ENCODE data around the gene ARHGAP29.

ARHGAP29 gene

DNA sequence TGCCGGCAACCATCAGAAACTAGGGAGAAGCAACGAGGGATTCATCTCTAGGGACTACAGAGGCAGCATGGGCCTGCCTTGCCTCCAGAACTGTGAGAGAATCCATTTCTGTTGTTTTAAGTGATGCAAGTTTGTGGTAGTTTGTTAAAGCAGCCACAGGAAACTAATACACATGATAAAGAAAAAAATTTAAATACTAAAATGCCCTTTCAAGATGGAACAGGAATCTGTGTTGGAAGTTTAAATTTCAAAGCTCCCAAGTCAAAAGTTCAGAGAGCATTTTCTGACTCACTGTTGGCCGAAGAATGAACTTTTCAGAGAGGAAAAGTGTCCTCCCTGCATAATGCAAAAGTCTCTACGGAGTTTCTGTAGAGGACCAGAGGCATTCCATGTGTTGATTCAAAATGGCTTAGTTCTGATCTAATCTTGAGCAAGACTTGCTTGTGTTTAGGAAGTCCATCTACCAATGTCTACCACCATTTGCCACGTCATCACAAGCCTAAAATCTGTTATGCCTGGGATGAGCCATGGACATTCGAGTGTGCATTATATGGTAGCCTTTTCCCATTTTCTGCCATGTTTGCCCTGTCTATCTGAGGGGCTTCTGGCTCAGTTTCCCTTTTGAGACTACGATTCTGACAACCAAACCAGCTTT lies 22.4 kb upstream of the ARHGAP29 start:
- DNase-seq: no peak

DNA sequence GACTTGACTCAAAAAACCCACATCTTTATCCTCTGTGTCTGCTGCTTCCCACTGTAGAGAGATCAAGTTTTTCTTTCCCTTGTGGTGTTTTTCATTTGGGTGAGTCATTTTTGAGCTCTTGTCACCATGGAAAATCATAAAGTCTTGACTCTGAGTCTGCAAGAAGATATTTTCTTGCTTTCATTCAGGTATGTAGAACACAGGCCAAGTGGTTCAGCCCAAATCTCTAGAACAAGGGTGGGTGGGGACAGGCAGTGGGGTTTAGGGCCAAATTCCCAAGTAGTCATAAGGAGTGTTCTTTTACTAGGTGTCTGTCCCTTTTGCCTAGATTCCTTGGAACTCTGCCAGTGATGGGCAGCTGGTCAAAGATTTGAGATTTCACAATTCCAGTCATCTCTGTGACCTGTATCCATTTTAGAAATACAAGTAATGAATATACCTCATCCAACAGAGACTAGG lies 21.5 kb upstream of the ARHGAP29 start:
- no peak for DNase-seq

DNA sequence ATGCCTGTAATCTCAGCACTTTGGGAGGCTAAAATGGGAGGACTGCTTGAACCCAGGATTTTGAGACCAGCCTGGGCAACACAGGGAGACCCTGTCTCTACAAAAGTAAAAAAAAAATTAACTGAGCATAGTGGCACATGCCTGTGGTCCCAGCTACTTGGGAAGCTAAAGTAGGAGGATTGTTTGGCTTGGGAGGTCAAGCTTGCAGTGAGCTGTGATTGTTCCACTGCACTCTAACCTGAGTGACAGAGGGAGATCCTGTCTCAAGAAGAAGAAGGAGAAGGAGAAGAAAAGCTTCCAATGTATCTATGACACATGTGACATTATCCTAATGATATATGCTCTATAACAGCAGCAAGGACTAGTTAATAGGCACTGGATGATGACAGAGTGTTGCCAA lies 20.1 kb upstream of the ARHGAP29 start:
- no peak for DNase-seq

DNA sequence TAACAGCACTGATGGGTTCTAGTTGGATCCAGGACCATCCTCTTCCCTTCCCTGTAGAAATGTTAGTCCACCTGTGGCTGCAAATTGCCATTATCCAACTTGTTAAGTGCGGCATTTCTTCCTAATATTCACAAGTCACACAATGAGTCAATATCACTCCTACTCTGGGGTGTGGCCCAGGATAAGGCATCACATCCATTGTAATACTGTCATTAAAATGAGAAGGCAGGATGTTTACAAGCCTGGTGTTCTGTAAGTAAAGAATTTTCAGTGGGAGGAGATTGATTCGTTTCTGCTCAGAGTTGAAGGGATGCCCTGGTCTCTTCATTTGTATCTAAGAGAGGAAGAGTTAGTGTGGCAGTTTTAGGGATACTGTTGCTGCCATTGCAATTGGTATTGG lies 18.1 kb upstream of the ARHGAP29 start:
- DNase-seq: no peak

DNA sequence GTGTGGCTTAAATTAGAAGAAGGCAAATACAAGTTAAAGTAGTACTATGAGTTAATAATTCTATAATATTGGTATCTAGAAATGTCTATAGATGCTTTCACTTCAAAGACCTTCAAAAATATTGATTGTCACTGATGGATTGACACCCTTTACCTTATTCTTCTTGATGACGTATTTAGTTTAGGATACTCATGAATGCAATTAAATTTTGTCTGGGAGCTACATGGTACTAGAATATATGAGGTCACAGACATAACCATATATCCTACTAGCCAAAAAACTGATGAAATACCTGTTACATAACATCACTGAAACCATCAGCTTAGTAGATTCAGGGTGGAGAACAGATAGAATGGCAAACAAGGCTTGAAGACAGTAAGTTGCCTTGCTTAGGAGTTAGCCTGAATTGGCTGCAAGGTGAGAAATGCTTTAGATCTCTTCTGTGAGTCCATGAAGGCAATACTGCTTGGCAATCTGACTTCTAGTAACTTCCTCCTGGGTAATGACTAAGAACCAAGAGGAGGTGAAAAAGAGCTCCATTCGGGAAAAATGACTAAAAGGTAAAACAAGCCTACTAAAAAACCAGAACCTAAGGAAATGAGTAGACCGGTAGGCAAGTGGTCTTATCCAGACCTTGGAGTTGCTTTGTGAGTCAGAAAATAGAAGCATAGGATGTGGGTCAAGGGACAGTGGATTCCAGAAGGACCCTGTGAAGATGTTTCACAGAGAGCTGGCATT lies 16.9 kb upstream of the ARHGAP29 start:
- DNase-seq: no peak

DNA sequence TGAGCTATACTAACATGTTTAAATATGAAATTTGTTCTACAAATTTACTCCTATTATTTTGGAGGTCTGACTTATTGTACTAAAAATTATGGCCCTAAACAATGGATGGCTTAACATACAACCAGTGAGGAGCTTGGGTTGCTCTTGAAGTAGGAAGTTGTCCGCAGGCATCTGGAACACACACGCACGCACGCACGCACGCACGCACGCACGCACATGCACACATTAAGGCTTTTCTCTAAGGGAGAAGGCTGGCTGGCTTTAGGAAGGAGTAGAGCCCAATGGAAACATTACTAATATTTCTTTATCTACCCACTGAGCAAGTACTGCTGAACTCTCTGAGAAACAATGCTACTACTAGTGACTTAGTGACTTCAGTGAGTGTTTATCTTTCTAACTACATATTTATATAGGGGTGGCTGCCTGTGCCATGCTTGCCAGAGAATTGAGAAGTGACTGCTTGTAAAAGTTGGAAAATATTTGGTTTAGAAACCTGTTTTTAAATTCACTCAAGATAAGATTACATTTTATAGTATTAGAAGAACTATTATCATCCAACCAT lies 16.2 kb upstream of the ARHGAP29 start:
- DNase-seq: no peak

DNA sequence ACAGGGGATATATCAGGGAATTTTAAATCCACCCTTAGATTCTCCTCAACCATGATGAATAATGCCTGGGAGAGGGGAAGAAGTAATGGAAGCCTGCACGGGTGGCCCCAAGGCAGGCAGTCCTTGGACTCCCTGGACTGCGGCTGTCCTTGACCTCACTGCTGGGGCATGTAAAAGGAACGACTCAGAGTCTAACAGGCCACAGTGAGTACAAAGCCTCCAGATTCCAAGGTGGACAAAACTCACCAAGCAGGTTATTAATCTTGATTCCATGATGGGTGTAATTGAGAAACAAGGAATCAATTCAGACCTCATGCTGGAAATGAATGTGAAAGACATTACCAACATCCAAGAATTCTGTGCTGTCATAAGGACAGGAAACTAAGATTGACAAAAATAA lies 13.0 kb upstream of the ARHGAP29 start:
- no peak for DNase-seq

DNA sequence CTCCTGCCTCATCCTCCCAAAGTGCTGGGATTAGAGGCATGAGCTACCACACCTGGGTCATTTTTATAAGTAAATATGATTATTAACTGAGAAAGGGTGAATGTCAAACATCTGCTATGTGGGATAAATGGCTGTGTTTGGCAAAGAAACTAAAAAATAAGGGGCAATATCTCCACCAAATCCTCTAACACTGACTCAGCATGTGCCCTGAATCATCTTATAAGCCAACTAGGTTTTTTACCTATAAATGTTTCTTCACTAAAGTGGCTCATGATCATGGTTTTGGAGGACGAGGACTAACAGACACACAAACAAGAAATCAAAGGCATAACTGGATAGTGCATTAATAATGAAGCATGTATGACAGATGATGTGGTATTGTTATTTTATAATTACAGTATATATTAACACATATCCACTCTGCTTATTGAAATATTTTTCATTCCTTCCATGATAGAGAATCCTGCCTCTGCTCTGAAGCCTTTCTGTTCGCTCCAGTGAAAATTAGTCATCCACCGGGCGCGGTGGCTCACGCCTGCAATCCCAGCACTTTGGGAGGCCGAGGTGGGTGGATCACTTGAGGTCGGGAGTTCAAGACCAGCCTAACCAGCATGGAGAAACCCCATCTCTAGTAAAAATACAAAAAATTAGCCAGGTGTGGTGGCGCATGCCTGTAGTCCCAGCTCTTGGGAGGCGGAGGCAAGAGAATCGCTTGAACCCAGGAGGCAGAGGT lies 11.7 kb upstream of the ARHGAP29 start:
- no peak for DNase-seq

DNA sequence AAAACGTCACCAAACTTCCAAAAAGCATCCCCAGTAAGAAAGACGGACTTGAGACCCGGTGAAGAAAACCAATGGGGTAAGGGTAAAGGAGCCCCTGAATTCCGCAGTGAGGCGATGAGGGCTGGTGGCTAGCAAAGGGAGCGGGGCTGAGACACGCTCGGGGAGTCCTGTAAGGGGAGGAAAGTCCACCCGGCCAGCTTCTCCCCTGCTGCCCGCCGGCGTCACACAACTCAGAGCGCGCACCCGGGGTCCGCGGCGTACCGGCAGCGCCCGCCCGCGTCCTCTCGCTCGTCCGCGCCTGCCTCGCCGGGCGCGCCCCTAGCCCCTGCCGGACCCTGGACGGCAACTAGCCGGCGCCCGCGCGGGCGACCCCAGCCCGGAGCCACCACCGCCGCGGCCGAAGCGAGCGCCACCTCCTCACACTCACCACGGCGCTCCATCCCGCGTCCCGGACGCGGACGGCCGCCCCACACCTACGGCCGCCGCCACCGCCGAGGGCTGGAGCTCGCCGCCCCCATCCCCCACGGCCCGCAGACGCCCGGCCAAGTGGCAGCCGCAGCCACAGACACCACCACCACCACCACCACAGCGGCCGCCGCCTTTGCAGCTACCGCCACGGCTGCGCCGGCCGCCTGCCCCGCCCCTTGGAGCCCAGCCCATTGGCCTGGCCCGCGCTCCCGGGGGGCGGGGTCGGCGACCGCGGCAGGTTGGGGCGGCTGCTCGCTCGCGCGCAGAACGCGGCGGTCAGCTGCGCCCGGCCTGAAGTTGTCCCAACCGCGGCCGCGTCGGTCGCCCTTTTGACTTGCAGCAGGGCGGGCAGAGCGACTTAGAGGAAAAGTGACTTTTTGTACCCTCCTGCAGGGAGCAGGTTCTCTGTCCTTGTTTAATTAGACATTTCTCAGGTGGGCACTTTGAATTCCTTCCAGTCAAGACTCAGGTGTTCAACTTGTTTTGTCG lies 10.0 kb upstream of the ARHGAP29 start:
- DNase-seq: no peak

DNA sequence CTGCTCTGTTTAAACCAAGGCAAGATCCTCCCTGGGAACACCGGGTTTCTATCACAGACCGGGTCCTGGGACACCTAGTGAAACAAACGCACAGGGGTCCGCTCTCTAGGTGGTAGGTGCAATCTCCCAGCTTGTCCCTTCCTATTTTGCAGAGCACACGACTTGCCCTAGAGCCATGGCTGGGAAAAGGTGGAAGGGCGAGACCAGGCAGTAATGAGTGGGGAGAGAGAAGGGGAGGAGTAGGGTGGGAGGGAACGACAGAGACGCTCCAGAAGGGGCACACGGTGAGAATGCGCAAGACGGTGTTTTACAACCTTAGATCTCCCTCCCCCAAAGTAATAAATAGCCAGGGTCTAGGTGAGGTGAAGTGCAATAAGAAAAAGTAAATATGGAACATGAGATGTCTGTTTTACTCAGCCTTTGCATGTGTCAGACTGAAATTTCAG lies 9.3 kb upstream of the ARHGAP29 start:
- DNase-seq: no peak

DNA sequence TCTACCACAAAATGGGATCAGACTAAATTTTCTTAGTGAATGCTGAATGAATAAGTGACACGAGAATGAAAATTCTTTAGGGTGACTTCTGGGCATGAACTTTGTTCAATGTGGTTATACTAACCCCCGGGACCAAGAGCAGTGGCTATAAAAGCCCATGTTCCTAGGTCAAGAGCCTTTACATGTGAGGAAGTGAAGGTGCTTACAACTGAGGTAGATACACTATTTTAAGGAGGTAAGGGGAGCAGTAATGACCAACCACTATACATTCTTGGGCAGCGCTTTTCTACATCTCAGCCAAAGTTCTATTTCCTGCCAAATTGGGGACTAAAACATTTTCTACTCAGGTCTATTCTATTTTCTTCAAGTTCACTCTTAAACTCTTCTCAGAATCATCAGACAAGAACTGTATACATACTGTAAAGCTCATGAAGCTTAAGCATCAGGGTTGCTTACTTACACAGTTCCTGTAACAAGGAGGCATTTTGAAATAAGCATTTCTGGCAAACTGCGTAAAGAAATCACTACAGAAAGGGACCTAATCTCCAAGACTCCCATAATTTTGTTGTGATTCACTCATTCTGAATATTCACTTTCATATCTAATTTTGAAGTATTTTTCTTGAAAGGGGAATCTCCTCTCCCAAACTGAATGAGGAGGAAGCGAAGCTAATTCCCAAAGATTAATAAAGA lies 8.5 kb upstream of the ARHGAP29 start:
- no peak for DNase-seq

DNA sequence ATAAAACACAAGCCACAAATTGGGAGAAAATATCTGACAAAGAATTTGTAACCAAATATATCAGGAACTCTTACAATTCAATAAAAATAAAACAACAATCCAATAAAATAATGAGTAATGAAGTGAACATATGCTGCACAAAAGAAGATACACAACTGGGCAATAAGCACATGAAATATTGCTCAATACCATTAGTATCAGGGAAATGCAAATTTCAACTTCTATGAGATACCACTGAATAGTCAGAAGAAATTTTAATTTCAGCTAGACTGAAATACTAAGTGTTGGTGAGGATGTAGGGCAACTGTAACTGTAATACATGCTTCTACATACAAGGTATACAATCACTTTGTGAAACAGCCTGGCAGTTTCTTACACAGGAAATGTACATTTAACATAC lies 7.4 kb upstream of the ARHGAP29 start:
- DNase-seq: no peak

DNA sequence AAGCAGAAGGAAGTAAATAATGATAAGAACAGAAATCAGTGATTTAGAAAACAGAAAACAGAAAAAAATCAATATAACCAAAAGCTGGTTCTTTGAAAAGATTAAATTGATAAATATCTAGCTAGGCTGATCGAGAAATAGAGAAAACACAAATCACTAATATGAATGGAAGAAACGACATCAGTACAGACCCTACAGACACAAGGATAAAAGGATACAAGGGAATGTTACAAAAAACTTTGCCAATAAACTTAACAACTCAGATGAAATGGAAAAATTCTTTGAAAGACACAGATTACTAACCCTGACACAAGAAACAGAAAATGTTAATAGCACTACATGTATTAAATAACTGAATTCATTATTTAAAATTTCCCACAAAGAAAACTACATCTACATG lies 6.3 kb upstream of the ARHGAP29 start:
- DNase-seq: no peak

DNA sequence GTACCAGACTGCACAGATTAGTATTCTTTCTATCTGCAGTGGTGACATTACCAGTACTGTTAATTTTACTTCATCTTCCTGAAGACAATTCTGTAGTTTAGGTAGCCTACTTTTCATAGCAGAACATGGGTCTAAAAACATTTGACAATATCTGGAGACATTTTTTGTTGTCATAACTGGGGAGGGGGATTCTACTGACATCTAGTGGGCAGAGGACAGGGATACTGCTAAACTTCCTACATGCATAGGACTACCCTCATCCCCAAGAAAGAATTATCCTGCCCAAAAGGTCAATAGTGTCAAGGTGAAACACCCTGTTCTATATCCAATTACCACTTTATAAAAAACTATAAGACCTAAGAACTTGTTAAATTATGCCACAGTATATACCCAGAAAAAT lies 3.4 kb upstream of the ARHGAP29 start:
- DNase-seq: no peak

DNA sequence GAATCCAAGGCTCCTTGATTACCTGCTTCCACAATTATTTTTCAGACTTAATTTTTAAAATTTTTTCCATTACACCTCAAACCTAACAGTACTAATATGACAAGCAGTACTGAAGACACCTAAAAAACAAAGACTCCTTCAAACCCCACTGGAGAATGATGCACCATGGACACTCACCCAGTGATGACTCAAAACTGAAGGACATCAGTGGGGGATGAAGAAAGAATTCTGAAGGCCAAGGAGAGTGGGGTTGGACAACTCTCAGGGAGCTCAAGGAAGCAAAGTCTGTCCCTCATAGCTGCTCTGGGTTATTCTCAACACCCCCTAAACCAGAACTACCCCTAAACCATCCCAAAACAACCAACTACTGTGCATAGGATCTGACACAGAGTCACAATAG lies 2.4 kb upstream of the ARHGAP29 start:
- DNase-seq: no peak

DNA sequence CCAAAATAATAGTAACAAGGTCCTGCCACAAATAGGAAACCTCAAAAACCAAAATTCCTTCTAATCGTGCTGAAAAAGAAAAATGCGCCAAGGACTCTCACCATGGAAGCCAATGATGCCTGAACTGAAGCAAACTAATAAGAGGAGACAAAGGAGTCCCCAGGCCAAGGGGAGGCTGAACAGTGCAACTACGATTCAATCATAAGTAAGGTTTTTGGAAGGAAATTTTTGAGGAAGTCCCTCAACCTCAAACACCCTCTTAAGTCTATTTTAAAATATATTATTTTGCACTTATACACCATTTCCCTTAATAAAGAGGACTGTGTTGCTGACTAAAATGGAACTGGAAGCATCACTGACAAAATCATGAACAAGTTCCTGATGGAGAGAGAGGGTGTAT lies 1.7 kb upstream of the ARHGAP29 start:
- DNase-seq: no peak

DNA sequence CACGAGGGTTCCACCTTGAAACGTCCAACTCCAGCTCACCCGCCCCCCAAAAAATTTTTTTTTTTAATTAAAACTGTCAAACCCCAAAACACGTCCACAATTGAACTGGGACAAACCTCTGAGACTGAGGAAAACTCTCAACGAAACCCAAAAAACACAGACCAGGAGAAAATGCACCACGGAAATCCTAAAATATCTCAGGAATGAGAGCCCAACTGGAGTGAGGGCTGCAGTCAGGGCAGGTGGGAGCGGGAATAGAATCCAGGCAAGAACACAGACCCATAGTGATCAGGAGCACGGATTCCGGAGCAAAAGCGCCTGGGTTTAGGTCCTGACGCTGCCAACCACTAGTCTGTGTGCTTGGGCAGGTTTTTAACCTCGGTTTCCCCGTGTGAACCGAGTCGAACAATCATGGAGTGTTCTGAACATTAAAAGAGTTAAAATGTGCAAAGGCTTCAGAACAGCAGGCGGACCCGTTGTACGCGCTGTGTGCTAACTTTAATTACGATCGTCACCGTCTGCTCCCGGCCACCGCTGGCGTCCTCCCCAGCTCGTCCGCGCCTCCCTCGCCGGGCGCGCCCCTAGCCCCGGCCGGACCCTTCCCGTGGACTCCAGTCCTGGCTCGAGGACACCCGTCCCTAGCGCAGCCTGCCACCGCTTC lies 624 bp downstream of the ARHGAP29 start:
- no peak for DNase-seq

DNA sequence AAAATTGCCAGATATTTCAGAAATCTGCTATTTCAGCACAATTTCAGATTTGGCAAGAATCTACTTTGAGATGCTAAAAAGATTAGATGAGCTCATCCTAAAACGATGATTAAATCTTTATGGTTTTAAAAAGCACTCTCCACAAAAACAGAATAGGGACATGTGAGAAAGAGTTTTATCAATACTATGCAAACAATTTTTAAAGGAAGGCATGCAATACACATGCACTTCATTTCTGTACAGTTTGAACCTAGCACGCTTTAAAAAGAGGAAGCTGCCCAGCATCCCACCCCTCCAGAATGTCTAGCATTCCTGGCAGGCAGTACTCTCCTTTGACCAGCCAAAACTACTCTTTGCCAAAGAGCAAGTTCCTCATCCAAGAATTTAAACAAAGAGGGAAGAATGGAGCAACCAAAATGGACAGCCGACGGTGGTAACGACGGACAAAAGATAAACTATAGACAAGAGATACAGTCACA lies 1.3 kb downstream of the ARHGAP29 start:
- no peak for DNase-seq

DNA sequence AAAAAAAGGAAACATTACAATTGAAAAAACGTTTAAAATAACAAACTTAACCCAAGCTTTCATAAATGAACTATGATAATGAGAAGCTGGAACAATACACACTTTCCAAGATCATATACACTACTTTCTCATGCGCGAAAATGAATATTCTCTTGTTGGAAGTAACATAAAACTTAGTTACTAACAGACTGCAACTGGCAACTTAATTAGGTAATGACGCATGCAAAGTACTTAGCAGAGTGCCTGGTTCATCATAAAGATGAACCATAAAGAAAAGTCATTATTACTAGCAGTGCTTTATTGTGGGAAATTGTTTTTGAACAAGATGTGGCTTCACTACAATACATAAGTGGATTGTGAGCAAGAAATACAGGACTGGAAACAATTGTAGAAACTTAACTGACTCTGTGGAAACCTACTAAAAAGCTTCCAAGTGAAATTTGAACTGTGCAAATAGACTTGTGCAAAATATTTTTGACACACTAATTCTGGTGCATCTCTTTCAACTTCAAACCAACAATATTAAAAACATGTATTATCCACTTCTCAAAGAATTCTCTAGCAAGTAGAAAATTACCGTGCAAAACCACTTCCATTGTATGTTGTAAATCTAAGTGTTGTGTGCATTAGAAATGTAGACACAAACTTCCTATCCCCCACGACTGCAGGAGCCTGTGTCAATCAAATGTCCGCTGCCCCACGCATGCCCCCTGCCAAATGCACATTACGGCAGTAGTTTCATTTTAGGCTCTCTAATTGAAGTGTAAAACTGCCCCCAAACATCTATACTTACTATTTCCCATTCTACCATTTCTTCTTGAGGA lies 2.0 kb downstream of the ARHGAP29 start:
- DNase-seq: no peak

DNA sequence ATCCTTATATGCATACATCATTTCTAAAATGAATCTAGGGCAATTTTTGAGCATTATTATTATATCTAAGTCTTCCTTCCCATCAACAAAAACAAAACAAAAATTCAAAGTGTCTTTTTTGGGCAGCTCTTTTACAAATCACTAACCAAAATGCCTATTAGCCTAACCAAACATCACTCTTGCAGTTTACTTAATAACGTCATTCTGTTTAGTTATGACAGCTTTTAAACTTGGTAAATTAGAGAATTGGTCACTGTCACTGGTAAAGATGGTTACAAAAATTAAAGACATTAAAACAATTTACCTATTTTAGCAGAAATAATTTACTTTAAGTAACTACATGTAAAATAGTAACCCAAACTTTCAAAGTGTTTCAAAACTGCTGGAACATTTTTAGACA lies 2.8 kb downstream of the ARHGAP29 start:
- DNase-seq: no peak
